HepG2 (cell line): ENCODE results near the gene CCDC195.

Source experiments
- AGO2 ChIP-seq: fragments of 200-400 bp; formaldehyde crosslinking; optimal IDR thresholded peaks from 2 replicates; pipeline ENCODE3; 2017; ENCODE audit warnings: mild to moderate bottlenecking, low read depth, low read length, moderate library complexity
- FOSL2 ChIP-seq: sonication (generic); formaldehyde crosslinking; IDR thresholded peaks from 2 replicates; pipeline ENCODE4 v1.4.0; 2020; ENCODE audit warnings: missing genetic modification reagents
- HNF4A ChIP-seq: sonication (generic); formaldehyde crosslinking; IDR thresholded peaks from 2 replicates; pipeline ENCODE4 v1.4.0; 2020; ENCODE audit warnings: missing genetic modification reagents
- MIER3 ChIP-seq: IDR thresholded peaks from 2 replicates; pipeline ENCODE4 v1.6.1; 2016; ENCODE audit warnings: missing compliant biosample characterization, borderline replicate concordance
- TAF15 ChIP-seq: fragments of 200-400 bp; formaldehyde crosslinking; IDR thresholded peaks from one replicate; pipeline ENCODE4 v1.6.1; 2018; ENCODE audit warnings: mild to moderate bottlenecking, low read depth, low read length; ENCODE audit not compliant: poor library complexity, severe bottlenecking
- ZNF343 ChIP-seq: sonication (generic); formaldehyde crosslinking; IDR thresholded peaks from 2 replicates; pipeline ENCODE4 v1.4.0; 2020; ENCODE audit warnings: mild to moderate bottlenecking, missing genetic modification reagents
- ZNF879 ChIP-seq: sonication (generic); formaldehyde crosslinking; IDR thresholded peaks from 2 replicates; pipeline ENCODE4 v1.8.1; 2023; ENCODE audit warnings: missing genetic modification reagents
- ZNF883 ChIP-seq: sonication (generic); formaldehyde crosslinking; IDR thresholded peaks from 2 replicates; pipeline ENCODE4 v1.5.1; 2020; ENCODE audit warnings: mild to moderate bottlenecking, missing genetic modification reagents; ENCODE audit errors: not compliant biosample characterization
- TF ChIP-seq, protein P1 (sequence below): sonication (generic); formaldehyde crosslinking; IDR thresholded peaks from 2 replicates; pipeline ENCODE4 v1.5.0; 2020; ENCODE audit warnings: mild to moderate bottlenecking, missing genetic modification reagents, moderate library complexity

DNA sequence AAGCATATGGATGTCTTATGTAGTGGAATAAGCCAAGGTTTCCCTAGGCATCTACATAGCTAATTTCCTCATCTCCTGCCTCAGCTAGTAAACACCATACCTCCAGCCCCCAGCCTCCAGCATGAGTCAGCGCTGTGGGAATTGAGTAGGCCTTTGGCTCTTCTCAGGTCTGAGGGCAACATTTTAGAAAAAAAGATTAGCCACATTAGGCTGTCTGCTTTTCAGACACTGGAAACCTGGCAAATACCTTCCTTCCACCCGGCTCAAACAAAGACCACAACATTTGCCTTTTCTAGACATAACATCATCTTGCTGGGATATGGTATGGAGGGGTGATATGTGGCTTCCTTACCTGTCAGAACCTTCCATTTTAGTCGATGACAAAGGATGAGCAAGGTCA, 6.1 kb upstream of the CCDC195 start:
- TF ChIP-seq, protein P1, sequence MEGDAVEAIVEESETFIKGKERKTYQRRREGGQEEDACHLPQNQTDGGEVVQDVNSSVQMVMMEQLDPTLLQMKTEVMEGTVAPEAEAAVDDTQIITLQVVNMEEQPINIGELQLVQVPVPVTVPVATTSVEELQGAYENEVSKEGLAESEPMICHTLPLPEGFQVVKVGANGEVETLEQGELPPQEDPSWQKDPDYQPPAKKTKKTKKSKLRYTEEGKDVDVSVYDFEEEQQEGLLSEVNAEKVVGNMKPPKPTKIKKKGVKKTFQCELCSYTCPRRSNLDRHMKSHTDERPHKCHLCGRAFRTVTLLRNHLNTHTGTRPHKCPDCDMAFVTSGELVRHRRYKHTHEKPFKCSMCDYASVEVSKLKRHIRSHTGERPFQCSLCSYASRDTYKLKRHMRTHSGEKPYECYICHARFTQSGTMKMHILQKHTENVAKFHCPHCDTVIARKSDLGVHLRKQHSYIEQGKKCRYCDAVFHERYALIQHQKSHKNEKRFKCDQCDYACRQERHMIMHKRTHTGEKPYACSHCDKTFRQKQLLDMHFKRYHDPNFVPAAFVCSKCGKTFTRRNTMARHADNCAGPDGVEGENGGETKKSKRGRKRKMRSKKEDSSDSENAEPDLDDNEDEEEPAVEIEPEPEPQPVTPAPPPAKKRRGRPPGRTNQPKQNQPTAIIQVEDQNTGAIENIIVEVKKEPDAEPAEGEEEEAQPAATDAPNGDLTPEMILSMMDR, result no peak
- TF ChIP-seq ZNF343 (CRISPR knock-in tag) (no peak), ZNF879 (no peak), ZNF883 (CRISPR knock-in tag) (no peak), TAF15 (no peak), AGO2 (no peak), HNF4A (no peak), FOSL2 (CRISPR knock-in tag) (no peak), MIER3 (CRISPR knock-in tag) (no peak)
